Activated naive CD4-positive, alpha-beta T cell (primary cell): Measurements from ENCODE around the gene ARFGEF2.
"Not testable (repeated sequence)": the region's sequence is repeated elsewhere in the genome, so short reads cannot be mapped to it uniquely, and the experiment has no call there.

Experiments
- DNase-seq, 4 experiments: peaks; one replicate each; lab custom pipeline; 2025; lab: John Stamatoyannopoulos, UW

The ARFGEF2 gene

DNA sequence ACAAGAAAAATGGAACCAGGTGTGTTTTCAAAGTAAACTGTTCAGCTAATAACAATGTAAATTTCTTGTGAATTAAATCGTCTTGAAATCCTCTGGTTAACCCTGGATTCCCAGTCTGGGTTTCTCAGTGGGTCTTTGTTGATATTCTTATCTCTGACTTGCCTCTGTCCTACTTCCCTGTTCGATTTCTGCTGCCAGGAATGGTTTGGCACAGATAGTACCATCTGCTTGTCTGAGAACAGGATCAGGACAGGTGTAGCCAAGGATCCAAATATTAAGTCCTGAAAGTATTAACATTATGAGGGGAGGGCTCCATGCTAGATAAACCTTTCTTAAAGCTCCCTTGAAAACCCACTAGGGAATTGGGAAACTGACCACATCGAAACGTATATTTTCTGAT, 30.1 kb downstream of the ARFGEF2 start:
- no peak for DNase-seq

DNA sequence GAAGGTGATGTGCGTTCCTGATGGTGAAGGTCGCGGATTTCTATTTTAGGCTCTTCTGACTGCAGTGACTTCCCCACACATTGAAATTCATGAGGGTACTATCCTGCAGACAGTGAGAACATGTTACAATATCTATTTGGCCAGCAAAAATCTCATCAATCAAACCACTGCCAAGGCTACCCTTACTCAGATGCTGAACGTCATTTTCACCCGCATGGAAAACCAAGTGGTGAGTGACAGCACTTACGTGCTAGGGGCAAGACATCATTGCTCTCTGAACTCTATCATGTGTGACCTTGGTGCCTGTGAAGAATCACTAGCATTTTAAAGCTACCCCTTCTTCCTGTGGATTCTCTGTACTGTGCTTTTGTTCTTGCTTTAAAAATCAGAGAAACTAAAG, 31.1 kb downstream of the ARFGEF2 start:
- DNase-seq = no peak

DNA sequence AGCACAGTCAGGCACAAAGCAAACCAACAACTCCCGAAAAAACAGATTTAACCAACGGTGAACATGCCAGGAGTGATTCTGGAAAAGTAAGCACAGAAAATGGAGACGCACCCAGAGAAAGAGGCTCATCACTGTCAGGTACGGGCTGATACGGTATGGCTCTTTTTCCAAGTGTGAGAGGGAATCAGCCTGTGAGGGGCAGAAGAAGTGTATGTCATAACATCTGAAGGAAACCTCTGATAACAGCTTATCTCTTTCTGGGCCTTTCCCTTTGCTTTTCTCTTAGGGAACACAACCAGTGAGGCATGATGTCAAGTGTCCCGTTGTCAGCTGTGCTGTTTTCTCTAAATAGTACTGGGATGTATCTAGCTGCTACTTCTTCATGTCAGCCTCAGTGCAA, 32.1 kb downstream of the ARFGEF2 start:
- DNase-seq = no peak

GRCh38 chr20:48956052-48956451, 34.5 kb downstream of the ARFGEF2 start:
- DNase-seq = no peak

- DNase-seq = no peak
These were observed 35.6 kb downstream of the ARFGEF2 start for GRCh38 chr20:48957053-48957481.

DNA sequence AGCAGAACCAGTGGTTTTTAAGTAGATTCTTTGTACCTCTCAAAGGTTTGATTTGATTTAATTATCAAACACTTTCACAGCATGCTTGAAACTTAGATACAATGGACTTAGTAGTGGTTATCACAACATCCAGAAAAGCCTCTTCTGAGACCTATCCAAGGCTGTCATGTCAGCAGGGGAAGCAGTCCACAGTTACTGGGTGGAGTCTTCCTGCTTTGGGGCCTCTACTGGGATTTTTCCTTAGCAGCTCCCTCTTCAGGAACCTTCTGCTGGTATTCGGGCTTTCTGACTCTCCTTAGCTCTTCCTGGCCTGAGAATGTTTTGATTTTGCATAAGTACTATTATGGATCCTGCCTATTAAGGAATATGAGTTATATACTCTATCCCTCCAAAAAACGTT, 36.0 kb downstream of the ARFGEF2 start:
- DNase-seq = no peak

DNA sequence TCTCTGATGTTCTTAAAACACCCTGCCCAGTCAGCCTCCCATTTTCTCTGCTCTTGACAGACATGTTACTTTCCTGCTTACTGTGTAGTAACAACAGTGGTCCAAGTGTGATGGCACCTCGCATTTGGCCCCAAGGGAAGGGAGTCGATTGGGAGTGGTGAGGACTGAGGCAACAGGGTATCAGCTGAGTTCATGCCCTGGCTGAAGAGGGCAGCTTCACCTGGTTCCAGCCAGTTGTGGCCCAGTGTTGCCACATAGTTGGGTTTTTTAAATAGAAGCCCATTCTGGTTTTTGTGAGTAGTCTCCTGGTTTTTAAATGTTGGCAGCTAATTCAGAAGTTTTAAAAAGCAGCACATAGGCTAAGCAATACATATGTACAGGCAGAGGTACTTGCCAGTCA, 37.2 kb downstream of the ARFGEF2 start:
- DNase-seq = no peak

DNA sequence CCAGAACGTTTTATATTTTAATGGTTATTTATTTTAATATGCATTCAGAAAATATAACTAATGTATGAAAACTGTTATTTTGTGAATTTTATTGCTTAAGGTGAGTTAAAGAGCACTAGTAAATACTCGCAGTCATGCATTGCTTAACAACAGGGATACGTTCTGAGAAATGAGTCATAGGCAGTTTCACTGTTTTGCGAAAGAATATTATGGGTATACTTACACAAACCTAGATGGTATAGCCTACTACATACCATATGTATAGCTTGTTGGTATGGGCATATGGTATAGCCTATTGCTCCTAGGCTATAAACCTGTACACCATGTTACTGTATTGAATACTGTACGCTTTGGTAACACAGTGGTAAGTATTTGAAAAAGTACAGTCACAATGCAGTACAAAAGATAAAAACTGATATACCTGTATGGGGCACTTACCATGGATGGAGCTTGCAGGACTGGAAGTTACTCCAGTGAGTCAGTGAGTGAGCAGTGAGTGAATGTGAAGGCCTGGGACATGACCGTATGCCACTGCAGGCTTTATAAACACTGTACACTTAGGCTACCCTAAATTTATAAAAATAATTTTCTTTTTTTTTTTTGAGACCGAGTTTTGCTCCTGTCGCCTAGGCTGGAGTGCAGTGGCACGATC, 38.5 kb downstream of the ARFGEF2 start:
- no peak for DNase-seq

DNA sequence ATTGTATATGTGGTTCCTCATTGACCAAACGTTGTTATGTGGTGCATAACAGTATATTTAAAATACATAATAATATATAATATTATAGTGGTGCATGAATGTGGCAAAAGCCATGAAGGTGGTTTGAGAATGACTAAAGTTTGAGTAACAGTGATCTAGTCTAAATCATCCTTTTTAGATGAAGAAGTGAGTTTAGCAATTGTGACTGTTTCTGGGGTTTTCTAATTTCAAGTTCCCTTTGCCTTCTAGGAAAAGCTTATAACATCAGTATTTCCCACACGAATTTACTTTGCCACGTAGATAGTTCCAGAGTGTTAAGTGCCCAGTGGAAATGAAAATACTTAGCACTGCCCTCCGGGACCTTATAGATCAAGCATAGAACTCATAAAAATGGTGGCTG, 40.9 kb downstream of the ARFGEF2 start:
- no peak for DNase-seq

- DNase-seq = no peak
These were observed 41.7 kb downstream of the ARFGEF2 start for GRCh38 chr20:48962976-48963771.

DNA sequence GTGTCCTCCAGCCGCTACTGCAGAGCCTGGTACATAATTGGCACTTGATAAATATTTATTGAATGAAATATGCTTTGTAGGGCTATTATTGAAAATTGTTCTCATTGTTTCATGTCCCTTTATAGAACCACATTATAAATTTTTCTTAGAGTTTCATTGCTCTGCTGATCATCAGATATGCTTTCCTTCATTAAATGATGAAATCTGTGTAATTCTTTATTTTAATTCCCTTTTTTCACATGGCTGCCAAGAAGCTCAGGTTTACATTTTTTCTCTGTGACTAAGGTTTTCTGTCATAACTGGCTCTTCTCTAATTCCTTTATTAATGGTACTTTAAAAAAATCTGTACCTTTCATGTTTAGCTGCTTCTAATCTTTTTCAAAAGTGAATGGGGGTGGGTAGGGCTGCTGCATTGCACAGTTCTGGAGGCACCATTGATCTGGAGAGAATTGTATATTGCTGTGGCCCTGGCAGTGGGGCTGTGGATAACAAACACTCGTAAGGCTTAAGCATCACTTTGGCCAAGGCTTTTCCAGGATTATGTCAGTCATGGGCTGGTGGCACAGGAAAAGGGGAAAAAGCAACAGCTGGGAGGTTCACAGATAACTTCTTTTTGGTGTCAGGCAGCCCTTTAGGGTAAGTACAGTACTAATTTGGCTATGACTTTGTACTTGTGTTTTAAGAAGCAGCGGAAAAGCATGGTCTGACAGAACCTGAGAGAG, 43.8 kb downstream of the ARFGEF2 start:
- DNase-seq = no peak

GRCh38 chr20:48970681-48971365, 49.3 kb downstream of the ARFGEF2 start:
- no peak for DNase-seq

DNA sequence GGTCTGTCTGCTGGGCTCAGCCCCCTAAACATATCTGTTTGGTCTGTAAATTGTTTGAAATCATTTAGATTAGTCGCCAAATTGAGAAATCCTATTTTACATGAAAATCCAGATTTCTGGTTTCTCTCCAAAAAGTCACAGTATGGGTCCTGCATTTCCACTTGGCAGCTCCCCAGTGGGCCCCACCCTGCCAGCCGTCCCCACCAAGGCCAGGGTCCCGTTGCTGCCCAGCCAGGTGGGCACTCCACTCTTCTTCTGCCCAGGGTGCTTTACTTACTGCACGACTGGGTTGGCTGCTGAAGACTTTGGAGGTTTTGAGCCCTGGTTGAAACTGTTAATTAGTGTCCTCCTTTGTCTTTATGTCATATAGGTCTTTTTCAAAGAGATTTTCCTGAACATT, 50.4 kb downstream of the ARFGEF2 start:
- DNase-seq = no peak

GRCh38 chr20:48972816-48973215, 51.3 kb downstream of the ARFGEF2 start:
- DNase-seq = no peak

- DNase-seq = no peak
These were observed 54.4 kb downstream of the ARFGEF2 start for GRCh38 chr20:48975955-48976354.

- DNase-seq = not testable (repeated sequence)
These were observed 58.5 kb downstream of the ARFGEF2 start for GRCh38 chr20:48979980-48980379.

DNA sequence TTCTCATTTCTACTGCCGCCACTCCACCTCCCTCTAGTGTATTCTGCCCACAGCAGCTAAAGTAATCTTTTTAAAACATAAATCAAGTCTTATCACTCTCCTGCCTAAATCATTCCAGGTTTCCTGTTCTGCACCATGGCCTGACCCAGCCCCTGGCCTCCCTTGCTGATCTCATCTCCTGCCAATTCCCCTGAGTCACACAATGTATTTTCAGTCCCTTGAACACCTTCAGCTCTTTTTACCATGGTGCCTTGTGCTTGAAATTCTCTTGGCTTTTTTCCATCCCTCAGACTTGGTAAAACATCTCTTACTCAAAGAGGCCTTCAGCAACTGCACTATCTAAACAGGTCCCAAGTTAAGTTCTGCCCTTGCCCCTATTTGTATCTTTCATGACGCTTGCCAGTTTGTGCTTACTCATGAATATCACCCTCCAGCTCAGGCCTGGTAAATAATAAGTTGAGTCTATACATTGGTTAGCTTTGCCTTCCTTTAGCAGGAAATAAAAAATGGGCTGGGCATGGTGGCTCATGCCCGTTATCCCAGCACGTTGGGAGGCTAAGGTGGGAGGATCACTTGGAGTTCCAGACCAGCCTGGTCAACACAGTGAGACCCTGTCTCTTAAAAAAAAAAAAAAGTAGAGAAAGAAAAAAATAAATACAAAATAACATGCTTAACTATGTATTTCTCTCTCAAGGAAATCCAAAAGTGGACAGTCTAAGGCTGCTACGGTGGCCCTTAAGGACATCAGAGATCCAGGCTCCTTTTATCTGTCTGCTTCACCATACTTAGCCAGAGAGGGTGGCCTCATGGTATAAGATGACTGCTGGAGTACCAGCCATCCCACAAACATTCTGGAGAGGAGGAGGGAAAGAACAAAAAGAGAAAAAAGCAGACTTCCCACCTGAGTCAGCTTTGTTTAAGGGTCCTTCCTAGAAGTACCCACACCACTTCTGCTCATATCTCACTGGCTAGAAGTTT, 62.2 kb downstream of the ARFGEF2 start:
- no peak for DNase-seq

GRCh38 chr20:48984575-48985219, 63.2 kb downstream of the ARFGEF2 start:
- DNase-seq = no peak

DNA sequence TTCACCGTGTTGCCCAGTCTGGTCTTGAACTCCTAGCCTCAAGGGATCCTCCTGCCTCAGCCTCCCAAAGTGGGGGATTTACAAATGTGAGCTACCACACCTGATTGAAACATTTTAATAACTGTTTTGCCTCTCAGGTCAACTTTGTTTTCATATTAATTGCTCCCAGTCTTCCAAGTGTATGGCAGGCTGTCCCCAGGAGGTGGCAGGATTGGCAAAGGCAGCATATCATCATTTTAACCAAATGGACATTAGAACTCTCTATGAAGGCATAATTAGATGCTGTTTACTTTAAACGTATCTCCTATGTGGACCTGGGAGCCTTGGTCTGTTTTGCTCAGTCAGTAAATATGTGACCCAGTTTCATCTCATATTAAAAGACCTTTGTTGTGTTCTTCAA, 65.4 kb downstream of the ARFGEF2 start:
- no peak for DNase-seq

DNA sequence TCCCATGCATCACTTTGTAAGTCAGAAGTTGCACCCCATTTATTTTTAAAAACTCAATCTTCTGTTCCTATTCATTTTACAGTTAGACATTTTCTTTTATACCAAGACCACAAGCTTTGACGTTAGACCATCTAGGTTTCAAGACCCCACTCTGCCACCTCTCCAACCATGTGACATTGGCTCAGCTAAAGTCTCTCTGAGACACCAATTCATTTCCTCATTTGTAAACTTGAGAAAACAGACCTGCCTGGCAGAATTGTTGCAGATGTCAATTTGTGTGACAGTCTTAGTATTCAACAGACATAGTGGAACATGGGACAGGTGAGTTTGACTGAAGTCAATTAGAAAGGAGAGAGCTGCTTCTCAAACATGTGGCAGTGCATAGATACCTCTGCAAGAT, 69.0 kb downstream of the ARFGEF2 start:
- DNase-seq = no peak

- DNase-seq = no peak
These were observed 74.1 kb downstream of the ARFGEF2 start for GRCh38 chr20:48995589-48995988.
